Stimulated activated CD8-positive, alpha-beta memory T cell treated with anti-CD3 and anti-CD28 coated beads, Interleukin-12 subunit alpha, Interleukin-12 subunit beta, amount 100 ng/mL, for 24 hours (primary cell): ENCODE measurements around the gene CD58.
"Not testable (repeated sequence)": the region's sequence is repeated elsewhere in the genome, so short reads cannot be mapped to it uniquely, and the experiment has no call there.

ENCODE experiments used
- DNase-seq: peaks from one replicate; pipeline ENCODE4 v3.0.0-alpha.2; 2020; ENCODE audit errors: extremely low read depth

CD58 gene

GRCh38 chr1:116570358-116571214 lies at the start of gene CD58:
CD58 (minus strand) TSS chr1:116571026; CDS start chr1:116570972, 54 bp downstream.
- DNase-seq = peak; percentile 72

GRCh38 chr1:116620392-116620791 lies 49.6 kb upstream of the CD58 start:
- DNase-seq = not testable (repeated sequence)

GRCh38 chr1:116619106-116619505 lies 48.3 kb upstream of the CD58 start:
- DNase-seq = not testable (repeated sequence)

GRCh38 chr1:116617808-116618207 lies 47.0 kb upstream of the CD58 start:
- not testable (repeated sequence) for DNase-seq

GRCh38 chr1:116613825-116614224 lies 43.0 kb upstream of the CD58 start:
- not testable (repeated sequence) for DNase-seq

- not testable (repeated sequence) for DNase-seq
Measured at GRCh38 chr1:116609801-116610371, 39.1 kb upstream of the CD58 start.

GRCh38 chr1:116608841-116609240 lies 38.0 kb upstream of the CD58 start:
- DNase-seq = not testable (repeated sequence)

- DNase-seq = not testable (repeated sequence)
Measured at GRCh38 chr1:116608151-116608550, 37.3 kb upstream of the CD58 start.

- DNase-seq = not testable (repeated sequence)
Measured at GRCh38 chr1:116607463-116607862, 36.6 kb upstream of the CD58 start.

- not testable (repeated sequence) for DNase-seq
Measured at GRCh38 chr1:116606067-116606466, 35.2 kb upstream of the CD58 start.

- DNase-seq = no peak
Measured at GRCh38 chr1:116605315-116605714, 34.5 kb upstream of the CD58 start.

- DNase-seq = not testable (repeated sequence)
Measured at GRCh38 chr1:116604408-116604807, 33.6 kb upstream of the CD58 start.

GRCh38 chr1:116603646-116604045 lies 32.8 kb upstream of the CD58 start:
- not testable (repeated sequence) for DNase-seq

GRCh38 chr1:116599369-116599768 lies 28.5 kb upstream of the CD58 start:
- not testable (repeated sequence) for DNase-seq

- DNase-seq = not testable (repeated sequence)
Measured at GRCh38 chr1:116598420-116599036, 27.7 kb upstream of the CD58 start.

- DNase-seq = not testable (repeated sequence)
Measured at GRCh38 chr1:116597388-116597787, 26.6 kb upstream of the CD58 start.

- DNase-seq = not testable (repeated sequence)
Measured at GRCh38 chr1:116596742-116597307, 26.0 kb upstream of the CD58 start.

- not testable (repeated sequence) for DNase-seq
Measured at GRCh38 chr1:116595946-116596741, 25.3 kb upstream of the CD58 start.

GRCh38 chr1:116595065-116595840 lies 24.4 kb upstream of the CD58 start:
- not testable (repeated sequence) for DNase-seq

- not testable (repeated sequence) for DNase-seq
Measured at GRCh38 chr1:116593977-116594376, 23.2 kb upstream of the CD58 start.
